Measurements from ENCODE around the gene SMCP.

Gene SMCP

DNA sequence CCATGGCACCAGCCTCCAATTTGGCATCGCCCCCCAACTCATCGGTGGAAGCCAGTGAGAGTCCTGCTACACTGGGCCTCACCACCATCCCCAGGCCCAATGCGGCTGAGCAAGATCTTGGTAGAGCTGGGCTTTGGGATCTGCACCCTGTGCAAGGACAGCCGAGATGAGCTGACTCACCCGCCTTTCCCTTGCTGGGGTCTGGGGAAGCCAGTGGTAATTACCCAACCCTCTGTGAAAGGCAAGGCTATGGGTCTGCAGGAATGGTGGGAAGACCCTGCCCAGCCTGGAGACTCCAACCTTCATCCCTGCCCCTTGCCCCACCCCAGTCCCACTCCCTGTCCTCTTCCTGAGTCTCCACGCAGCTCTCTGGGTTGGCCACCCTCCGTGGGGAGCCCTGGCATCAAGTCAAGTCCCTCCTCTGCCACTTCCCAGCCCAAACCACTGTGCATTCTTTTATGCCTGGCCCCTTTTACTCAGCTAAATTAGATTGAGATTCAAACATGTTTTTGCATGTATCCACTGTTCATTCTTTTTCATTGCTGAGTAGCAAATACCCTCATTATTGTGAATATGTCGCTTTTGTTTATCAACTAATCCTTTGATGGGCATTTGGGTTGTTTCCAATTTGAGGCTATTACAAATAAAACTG, 8.8 kb downstream of the SMCP start:
- no peak for DNase-seq (ENCODE audit: low read depth in 3 of 3)

DNA sequence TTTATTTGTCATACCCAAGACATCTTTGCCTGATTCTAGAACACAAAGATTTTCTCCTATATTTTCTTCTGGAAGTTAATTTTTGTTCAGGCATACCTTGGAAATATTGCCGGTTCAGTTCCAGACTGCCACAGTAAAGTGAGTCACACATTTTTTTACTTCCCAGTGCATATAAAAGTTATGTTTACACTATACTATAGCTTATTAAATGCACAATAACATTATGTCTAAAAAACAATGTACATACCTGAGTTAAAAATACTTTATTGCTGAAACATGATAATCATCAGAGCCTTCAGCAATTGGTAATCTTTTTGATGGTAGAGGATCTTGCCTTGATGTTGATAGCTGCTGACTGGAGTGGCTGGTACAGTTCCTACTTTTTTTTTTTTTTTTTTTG, 10.0 kb downstream of the SMCP start:
- DNase-seq (ENCODE audit: low read depth in 3 of 3): no peak

DNA sequence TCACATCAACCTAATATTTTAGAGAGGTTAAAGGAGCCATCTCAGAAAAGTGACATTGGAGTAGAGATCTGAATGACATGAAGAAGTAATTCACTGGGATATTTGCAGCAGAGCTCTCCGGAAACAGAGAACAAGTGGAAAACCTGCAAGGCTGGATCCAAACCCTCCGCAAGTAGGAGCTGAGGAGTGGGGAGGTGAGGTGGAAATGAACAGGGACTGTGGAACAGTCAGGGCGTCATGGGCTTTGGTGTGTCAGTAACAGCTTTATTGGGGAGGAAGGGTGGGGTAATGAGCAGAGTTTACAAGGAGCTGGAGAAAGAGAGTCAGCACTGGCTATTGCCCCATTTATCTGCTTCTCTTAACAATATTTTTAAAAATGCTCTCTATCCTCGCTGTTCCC, 20.9 kb downstream of the SMCP start:
- no peak for DNase-seq (ENCODE audit: low read depth in 3 of 3)

DNA sequence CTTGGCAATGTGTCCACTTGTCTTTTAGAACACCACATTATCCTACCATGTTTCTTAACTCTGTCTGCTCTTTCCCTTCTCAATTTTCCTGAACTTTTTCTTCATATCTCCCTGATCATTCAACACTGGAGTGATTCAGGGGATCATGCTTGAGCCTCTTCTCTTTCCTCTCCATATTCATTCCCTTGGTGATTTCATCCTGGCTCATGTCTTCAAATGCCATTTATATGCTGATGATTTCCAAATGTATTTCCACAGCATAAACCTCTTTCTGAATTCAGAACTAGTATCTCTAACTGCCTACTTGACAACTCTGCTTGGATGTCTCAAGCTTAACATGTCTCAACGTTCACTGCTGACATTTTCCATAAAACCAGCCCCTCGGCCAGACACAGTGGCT, 21.8 kb downstream of the SMCP start:
- DNase-seq (ENCODE audit: low read depth in 3 of 3): no peak

DNA sequence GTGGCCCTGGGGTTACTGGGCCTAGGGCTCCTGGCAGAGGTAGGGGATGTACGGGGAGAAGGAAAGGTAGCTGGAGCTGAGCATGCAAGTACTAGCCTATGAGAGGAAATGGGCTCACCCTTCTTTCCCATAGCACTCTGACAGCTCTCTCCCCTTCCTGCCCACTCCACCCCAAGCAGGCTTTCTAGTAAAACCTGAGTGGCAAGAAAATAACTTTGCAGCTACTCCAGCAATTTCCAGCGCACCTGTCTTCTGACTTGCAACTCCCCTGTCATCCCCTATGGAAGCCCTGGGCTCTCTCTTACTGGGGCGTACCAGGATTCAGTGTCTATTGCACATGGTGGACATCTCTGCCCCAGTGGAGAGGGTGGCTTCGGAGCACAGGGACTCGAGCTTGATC, 23.5 kb downstream of the SMCP start:
- DNase-seq (ENCODE audit: low read depth in 3 of 3): no peak

DNA sequence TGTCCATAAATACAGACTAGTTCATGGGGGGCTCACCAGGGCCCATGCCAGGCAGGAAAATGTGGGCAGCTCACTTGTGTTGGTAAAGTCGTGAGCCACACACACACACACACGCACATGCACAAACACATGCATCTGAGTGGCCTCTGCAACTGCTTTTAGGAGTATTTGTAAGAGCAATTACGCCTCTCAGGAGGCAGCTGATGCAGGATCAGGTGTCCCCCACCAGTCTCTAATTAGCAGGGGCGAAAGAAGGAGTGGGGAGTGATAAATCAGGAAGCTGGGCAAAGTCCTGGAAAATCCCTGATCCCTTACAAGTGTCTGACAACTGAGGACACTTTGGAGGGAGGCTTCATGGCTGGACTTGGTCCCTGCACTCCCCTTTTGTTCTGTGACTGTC, 24.5 kb downstream of the SMCP start:
- DNase-seq (ENCODE audit: low read depth in 3 of 3): no peak

DNA sequence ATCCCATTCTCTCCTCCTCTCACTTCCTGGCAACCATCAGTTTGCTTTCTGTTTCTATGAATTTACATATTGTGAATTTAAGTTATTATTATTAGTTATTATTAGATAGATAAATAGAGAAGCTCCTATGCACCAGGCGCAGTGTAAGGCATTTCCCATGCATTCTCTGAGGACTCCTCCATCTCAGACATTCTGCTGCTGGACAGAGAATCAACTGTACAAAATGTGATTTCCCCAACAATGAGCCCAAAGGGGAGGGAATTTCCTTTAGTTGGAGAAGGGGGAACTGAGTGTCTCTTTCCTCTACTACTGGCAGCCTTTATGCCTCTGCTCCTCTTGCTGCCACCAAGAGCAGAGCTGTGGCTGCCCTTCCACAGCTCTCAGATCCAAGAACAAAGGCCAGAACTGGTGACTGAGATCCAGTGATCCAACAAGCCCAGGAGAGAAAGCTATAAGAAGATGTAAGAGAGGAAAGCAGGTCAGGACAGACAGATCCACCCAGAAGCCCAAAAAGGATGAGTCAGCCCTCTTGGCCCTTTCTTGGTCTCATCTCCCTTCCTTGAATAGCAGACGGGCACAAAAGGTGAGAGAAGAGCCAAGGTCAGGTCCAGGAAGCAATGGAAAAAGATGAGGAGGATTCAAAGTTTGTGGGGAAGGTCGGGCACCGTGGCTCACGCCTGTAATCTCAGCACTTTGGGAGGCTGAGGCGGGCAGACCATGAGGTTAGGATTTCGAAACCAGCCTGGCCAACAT, 26.7 kb downstream of the SMCP start:
- no peak for DNase-seq (ENCODE audit: low read depth in 3 of 3)

DNA sequence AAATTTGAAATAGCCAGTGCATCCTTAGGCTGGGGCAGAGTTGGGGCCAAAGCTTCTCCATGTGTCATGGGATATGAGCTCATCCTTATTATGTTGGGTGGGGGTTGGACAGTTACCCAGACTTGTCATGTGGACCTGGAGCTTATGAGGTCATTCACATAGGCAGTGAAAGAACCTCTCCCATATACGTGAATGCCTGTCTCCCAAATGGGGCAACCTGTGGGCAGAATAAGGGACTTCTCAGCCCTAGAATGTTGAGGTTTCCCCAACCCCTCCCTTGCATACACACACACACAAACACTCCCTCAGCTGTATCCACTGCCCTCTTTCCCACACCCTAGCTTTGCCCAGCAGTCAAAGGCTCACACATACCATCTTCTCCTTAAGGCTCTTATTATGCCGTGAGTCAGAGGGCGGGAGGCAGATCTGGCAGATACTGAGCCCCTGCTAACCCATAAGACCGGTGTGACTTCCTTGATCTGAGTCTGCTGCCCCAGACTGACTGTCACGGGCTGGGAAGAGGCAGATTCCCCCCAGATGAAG, 28.0 kb downstream of the SMCP start:
- DNase-seq (ENCODE audit: low read depth in 3 of 3): no peak

DNA sequence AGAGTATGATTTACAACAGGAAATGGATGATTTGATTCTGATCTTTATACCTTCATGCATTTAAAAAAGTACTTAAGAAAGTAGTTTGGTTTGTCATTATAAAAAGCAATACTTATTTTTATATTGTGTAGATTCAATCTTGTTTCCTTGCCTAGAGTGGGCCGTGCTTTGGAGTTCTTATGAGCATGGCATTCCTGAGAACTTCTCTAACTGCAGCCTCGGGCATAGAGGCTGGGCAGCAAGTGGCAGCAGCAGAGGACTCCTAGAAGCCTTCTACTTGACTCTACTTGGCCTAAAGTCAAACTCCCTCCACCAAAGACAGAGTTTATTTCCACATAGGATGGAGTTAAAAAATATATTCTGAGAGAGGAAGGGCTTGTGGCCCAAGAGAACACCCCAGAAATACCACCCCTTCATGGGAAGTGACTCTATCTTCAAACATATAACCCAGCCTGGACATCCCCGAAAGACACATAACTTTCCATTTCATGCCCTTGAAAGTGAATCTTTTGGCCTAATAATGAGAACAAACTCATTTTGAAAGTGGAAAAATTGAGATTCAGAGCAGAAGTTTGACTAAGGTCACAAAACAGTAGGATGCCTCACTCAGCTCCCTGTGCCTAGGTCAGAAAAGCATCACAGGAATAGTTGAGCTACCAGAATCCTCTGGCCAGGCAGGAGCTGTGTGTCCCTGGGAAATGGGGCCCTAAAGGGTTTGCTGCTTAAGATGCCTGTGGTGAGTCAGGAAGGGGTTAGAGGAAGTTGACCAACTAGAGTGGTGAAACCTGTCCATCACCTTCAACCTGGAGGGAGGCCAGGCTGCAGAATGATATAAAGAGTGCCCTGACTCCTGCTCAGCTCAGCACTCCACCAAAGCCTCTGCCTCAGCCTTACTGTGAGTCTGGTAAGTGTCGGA, 29.8 kb downstream of the SMCP start, which contains the start of gene IVL:
IVL (plus strand) TSS at position 861 of the 916 bp plus-strand sequence. CDS start 1,252 bp downstream, outside the sequence.
- DNase-seq (ENCODE audit: low read depth in 3 of 3): no peak

DNA sequence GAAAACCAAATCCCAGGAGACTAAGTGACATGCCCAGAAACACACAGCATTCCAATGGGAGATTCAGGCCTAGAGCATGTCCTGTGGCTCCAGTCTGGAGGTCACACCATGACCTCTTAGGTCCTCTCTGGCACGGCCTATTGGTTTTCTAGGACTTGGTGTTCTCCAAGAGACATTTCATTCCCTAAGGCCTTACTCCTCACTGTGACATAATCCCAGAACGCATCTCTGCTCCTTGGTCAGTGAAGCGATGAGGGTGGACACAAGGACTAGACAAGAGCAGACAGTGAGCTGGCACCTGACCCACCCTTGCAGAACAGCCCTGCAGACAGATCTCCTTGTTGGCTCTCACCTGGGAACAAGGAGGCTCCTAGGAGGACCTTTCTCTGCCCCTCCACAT, 31.1 kb downstream of the SMCP start:
- DNase-seq (ENCODE audit: low read depth in 3 of 3): no peak

DNA sequence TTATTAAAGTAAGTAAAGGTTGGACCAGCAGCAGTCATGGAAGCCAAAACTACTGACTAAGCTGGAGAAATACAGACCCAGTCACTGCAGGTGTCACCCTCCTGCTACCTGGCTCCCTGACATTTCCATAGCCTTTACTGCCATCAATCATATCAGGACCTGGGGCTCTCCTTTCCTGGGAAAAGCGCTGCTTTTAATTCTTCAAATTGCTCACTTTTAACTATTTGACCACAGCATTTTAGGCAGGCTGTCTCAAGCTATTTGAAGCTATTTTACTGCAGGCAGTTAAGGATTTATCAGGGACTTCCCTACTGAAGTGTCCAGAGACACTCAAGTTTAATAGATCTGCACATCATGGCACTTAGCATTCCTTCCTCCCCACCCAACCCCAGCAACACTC, 34.3 kb downstream of the SMCP start:
- DNase-seq (ENCODE audit: low read depth in 3 of 3): no peak

DNA sequence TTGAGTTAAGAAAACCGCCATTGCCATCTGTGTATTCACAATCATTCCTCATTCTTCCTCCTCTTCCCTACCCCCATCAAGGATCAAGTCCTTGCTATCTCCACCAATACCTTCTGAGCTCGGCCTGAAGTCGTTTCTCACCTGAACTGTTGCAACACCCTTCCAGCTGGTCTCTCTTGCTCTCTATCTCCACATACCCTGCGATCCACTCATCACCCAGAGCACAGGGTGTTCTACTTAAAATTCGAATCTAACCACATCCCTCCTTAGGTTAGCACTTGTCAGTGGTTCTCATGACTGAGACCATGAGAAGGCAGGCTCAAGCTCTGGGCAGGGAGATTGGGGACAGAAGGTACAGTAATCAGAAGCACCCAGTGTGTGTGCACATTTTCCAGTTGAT, 34.8 kb downstream of the SMCP start:
- no peak for DNase-seq (ENCODE audit: low read depth in 3 of 3)

DNA sequence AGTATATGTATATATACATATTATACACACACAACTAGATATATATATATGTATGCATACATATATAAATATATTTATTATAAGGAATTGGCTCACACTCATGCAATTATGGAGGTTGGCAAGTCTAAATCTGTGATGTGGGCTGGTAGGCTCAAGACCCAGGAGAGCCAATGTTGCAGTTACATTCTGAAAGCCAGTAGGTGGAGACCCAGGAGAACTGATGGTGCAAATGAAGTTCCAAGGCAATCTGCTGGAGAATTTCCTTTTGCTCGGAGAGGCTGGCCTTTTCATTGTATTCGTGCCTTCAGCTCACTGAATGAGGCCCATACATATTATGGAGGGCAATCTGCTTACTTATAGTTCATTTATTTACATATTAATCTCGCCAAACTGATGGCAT, 39.7 kb downstream of the SMCP start:
- no peak for DNase-seq (ENCODE audit: low read depth in 3 of 3)

DNA sequence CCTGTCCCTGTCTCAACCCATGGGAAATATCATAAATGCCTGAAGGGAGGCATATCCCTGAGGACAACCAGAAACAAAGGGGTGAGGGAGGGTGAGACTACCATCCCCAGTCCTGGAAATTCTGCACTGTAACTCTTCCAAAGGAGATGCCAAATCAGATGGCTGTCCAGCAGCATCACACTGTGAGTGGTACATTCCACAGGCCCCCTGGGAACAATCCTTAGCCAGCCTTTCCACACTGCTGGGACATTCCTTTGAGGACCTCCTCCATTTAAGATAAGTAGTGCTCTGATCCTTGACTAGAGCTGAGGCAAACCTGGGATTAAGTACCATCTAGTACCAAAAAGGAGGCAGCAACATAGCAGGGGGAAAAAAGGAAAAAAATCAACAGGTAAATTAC, 40.9 kb downstream of the SMCP start:
- DNase-seq (ENCODE audit: low read depth in 3 of 3): no peak

DNA sequence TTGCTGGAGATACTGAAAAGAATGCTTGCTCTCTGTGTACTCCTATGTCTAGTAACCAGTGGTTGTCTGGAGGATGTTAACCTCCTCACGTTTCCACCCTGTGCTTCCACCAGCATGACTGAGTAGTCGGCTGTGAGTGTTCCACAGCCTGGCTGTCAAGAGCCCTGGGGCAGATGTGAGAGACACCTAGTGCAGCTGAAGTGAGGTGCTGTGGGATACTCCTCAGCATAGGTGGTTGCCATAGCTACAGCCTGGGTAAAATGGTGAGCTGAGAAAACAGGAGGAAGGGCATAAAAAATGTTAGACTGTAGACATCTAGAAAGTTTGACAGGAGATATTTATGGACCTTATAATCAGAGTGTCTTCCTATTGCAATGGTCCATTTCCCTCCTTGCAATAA, 46.1 kb downstream of the SMCP start:
- no peak for DNase-seq (ENCODE audit: low read depth in 3 of 3)

DNA sequence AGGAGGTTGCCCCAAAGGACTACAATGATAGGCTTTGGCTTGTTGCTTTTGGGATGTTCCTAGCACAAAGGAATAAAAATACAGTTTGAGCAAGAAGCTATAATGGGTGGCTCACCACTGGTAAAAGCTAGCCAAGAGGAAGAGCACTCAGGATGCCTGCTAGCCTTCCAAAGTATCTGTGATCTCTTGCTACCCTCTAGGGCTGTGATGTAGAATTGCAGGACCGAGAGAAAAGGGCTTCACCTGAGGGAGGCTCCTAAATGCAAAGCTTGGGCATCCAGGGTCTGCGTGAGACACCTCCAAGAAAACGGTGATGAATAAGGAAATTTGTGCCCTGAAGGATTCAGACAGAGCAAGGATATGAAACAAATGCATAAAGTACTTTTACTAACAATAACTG, 48.0 kb downstream of the SMCP start:
- no peak for DNase-seq (ENCODE audit: low read depth in 3 of 3)

DNA sequence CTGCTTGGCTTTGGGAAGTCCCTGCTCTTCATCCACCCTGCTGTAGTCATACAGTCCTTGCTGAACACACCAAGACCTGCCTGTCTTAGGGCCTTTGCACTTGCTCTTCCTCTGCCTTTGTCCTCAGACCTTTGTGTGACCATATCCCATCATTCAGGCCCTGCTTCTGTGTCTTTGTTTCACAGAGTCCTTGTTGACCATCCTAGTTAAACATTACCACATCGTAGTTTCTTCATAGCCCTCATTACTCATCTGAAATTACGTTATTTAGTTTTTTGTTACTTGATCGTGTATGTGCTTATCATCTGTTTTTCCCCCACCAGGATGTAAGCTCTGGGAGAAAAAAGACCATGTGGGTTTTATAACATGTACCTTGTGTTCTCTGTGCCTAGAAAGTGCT, 50.5 kb downstream of the SMCP start:
- no peak for DNase-seq (ENCODE audit: low read depth in 3 of 3)

DNA sequence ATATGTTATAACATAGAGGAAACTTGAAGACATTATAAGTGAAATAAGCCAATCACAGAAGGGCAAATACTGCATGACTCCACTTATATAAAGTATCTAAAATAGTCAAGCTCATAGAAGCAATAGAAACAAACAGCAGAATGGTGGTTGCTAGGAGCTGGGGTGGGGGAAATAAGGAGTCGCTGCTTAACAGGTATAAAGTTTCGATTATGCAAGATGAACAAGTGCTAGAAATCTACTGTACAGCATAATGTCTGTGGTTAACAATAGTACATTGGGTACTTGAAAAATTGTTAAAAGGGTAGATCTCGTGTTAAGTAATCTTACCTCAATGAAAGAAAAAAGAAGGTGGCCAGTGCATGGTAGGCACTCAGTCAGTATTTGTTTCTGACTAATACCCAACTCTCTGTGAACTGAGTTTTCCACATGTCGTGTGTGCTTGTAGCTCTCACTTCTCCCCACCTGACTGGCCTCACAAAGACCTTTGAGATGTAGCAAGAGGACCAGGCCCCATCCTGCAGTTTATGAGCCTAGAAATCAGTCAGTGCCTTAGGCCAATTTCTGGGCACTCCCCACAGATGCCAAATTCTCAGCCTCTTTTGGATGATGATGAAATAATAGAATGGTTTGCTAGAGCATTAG, 54.2 kb downstream of the SMCP start:
- no peak for DNase-seq (ENCODE audit: low read depth in 3 of 3)

DNA sequence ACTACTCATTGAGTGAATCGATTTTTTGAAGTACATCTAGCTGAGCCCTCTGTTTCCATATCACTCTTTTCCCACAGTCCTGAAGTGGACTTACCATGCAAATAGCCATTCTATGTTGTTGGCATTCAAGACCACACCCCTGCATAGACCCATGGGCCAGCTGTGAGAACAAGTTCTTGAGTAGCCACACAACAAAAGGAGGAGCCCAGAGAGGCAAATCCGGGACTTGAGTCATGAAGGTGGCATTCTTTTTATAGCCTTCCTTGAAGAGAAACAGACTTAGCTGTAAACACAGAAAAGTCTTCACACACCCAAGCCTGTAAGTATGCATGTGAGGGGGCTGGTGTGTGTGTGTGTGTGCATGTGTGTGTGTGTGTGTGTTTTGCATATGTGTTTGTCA, 55.1 kb downstream of the SMCP start:
- DNase-seq (ENCODE audit: low read depth in 3 of 3): no peak

All from stimulated activated CD4-positive, alpha-beta T cell treated with anti-CD3 and anti-CD28 coated beads, TNF-alpha, amount 100 ng/mL, for 48 hours (primary cell).